Naive thymus-derived CD8-positive, alpha-beta T cell (primary cell): ENCODE results near the gene TAF4B. TPM values are rescaled to one million over a fixed set of nuclear protein-coding genes. Genes with fewer than 3 reads are reported as not detected.
A peak's percentile ranks its signal among the peaks of the same experiment; 100 is the strongest.

Experiments
- ATAC-seq, 2 donors: fragments of 150-1000 bp; cut with Tn5 transposase in 1 of 2; sonication (Bioruptor Pico), chemical (Tn5 transposase) in 1 of 2; 1 replicate in 1 of 2; 2 replicates in 1 of 2; pipeline ENCODE4 v1.10.0; 2021; ENCODE audit warnings: mild to moderate bottlenecking in 2 of 2, moderate library complexity in 2 of 2
- POLR2A ChIA-PET: fragments of 350-600 bp; sonication (Branson Sonifier 250); formaldehyde crosslinking; loops from one replicate; lab custom pipeline; 2021; ENCODE audit warnings: antibody characterized with exemption; lab: Charles Lee
- DNase-seq, 10 donors: peaks; one replicate each; pipeline versions ENCODE4 v3.0.0 to v3.0.0-alpha.2; 2020 to 2022
- H3K27ac Mint-ChIP-seq, 10 donors: one replicate each; pipeline ENCODE4 v1.8.0; 2020 to 2022; ENCODE audit warnings: mild to moderate bottlenecking in 10 of 10, mixed read lengths in 10 of 10, moderate library complexity in 4 of 10, inconsistent platforms in 1 of 10
- H3K27me3 Mint-ChIP-seq, 5 donors: one replicate each; pipeline ENCODE4 v1.8.0; 2021 to 2022; ENCODE audit warnings: mixed read lengths in 5 of 5
- H3K36me3 Mint-ChIP-seq, 3 donors: one replicate each; pipeline ENCODE4 v1.8.0; 2020 to 2022; ENCODE audit warnings: mixed read lengths in 3 of 3, mild to moderate bottlenecking in 2 of 3, inconsistent platforms in 1 of 3
- H3K4me1 Mint-ChIP-seq, 4 donors: one replicate each; pipeline ENCODE4 v1.8.0; 2021 to 2022; ENCODE audit warnings: mixed read lengths in 4 of 4
- H3K4me3 Mint-ChIP-seq, 10 donors: one replicate each; pipeline ENCODE4 v1.8.0; 2020 to 2022; ENCODE audit warnings: mild to moderate bottlenecking in 10 of 10, mixed read lengths in 10 of 10, moderate library complexity in 6 of 10, inconsistent platforms in 1 of 10
- H3K9me3 Mint-ChIP-seq, 9 donors: one replicate each; pipeline ENCODE4 v1.8.0; 2020 to 2022; ENCODE audit warnings: mixed read lengths in 9 of 9, mild to moderate bottlenecking in 3 of 9, inconsistent platforms in 1 of 9, moderate library complexity in 1 of 9
- polyA plus RNA-seq, 3 donors: library from polyadenylated mRNA; unstranded; fragments of 300-500 nt; fragmentation: Illumina TruSeq; gene quantifications; one replicate each; pipeline ENCODE4 v1.2.3, GENCODE V29; 2021
- total RNA-seq, 8 experiments: library from RNA in 2 of 8; stranded (reverse) in 2 of 8; gene quantifications; one replicate each; pipeline ENCODE4 v1.2.3 and lab custom pipeline; 2021 to 2026

TAF4B gene
- total and polyA plus RNA-seq, 5 experiments from 2014 or later, result 7.3 to 17.4 (median 12.8) TPM

DNA sequence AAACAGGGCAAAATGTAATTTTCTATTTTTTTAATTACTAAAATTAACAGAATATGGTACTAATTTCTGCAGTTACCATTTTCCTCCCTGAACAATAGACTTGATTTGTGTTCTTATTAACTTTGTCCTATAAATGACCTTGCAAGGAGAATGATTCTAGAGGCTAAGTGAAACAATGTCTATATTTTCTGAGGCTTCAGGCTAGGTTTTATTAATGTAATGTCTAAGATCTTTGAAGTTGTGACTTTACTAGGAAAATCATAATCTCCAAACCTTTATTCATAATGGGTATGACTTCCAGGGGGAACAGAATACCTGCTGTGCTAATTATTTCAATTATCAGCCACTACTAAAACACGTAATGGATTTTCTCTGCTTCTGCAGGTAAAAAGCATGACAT lies 94.4 kb downstream of the TAF4B start:
- Mint-ChIP-seq H3K4me1 (no peaks in the 10 kb centered on the region), H3K9me3 (no peaks in the 10 kb centered on the region), H3K27ac (no peak overlapping the region), H3K27me3 (no peaks in the 10 kb centered on the region), H3K36me3 (peaks cover 9 to 75% (median 47%) of the 10 kb centered on the region in 3 donors), H3K4me3 (no peak overlapping the region)
- POLR2A ChIA-PET, result no interaction called here
- ATAC-seq (no peak), DNase-seq (no peak)

- ATAC-seq, result no peak
- POLR2A ChIA-PET, result interaction anchor here (0.7 kb wide), 1 partner anchor 366 kb away, joined by 5 read pairs; no protein-coding TSS in a partner anchor
- Mint-ChIP-seq H3K36me3 (peaks cover 9 to 74% (median 41%) of the 10 kb centered on the region in 3 donors), H3K9me3 (no peaks in the 10 kb centered on the region), H3K4me1 (no peaks in the 10 kb centered on the region), H3K27me3 (no peaks in the 10 kb centered on the region), H3K4me3 (no peak overlapping the region), H3K27ac (no peak overlapping the region)
- no peak for DNase-seq
Measured at GRCh38 chr18:26322890-26323653, 96.8 kb downstream of the TAF4B start.

DNA sequence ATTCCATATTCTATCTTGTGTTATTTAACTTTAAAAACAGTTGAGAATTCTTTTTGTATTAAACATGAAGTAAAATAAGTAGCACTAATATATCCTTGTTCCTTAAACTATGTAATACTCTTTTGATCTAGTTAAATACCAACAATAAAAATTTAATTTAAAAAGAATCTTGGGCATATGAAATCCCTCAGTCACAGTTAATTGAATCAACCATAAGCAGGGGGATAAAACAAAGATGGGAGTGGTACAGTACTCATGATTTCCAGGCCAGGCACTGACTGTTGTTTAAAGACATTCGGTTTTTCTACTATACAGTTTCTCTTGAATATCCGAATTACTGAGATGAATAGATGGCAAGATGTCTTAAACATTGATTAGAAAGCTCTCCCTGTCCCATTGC lies 99.5 kb downstream of the TAF4B start:
- ATAC-seq, result no peak
- DNase-seq, result no peak
- Mint-ChIP-seq H3K4me3 (no peak overlapping the region), H3K27ac (no peak overlapping the region), H3K4me1 (no peaks in the 10 kb centered on the region), H3K9me3 (no peaks in the 10 kb centered on the region), H3K36me3 (peaks cover 9 to 58% (median 38%) of the 10 kb centered on the region in 3 donors), H3K27me3 (no peaks in the 10 kb centered on the region)
- POLR2A ChIA-PET, result no interaction called here

DNA sequence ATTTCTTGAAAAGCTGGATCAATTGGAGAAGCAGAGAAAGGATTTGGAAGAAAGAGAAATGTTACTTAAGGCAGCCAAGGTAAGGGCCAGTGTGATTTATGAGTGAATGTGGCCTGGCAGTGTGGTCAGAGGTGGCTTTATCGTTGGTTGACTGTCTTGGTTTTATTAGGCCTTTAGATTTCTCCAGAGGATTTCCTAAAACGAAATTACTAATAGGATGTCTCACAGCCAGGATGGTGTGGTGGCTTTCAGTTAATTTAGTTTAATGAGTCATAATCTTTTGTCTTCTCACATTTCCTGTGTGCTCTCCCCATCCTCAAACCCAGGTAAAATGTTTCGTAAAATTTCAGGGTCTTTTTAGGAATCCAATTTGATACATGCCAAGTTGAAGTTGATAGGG lies 100.8 kb downstream of the TAF4B start:
- Mint-ChIP-seq H3K4me1 (no peaks in the 10 kb centered on the region), H3K9me3 (no peaks in the 10 kb centered on the region), H3K4me3 (no peak overlapping the region), H3K36me3 (peaks cover 9 to 46% (median 26%) of the 10 kb centered on the region in 3 donors), H3K27me3 (no peaks in the 10 kb centered on the region), H3K27ac (peak overlapping the region in 1 of 10 donors; percentile 10)
- no peak for ATAC-seq
- DNase-seq, result no peak
- POLR2A ChIA-PET, result no interaction called here

GRCh38 chr18:26332991-26333390 lies 106.7 kb downstream of the TAF4B start:
- Mint-ChIP-seq H3K36me3 (peaks cover 0 to 20% (median 0%) of the 10 kb centered on the region in 3 donors), H3K9me3 (no peaks in the 10 kb centered on the region), H3K27me3 (no peaks in the 10 kb centered on the region), H3K4me3 (no peak overlapping the region), H3K27ac (no peak overlapping the region), H3K4me1 (peaks cover 4 to 13% (median 5%) of the 10 kb centered on the region in 4 donors)
- POLR2A ChIA-PET, result interaction anchor here (0.5 kb wide), 1 partner anchor 299 kb away, joined by 3 read pairs; no protein-coding TSS in a partner anchor
- ATAC-seq (no peak), DNase-seq (no peak)

DNA sequence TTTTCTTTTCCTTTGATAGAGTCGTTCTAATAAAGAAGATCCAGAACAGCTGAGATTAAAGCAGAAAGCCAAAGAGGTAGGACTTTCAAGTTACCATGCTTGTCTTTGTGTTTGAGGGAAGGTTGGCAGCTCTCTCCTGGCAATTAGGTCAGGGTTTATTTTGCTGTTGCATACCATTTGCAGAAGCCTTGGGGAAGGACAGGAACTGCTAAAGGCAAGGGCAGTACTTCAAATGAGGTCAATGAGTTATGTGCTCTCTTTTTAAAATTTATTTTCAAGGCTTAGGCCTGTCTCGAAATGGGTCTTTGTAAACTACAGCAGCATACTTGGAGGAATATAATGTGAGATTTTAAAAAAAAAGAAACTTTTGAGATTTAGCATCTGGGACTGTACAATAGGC lies 108.9 kb downstream of the TAF4B start:
- no peak for DNase-seq
- Mint-ChIP-seq H3K27me3 (no peaks in the 10 kb centered on the region), H3K9me3 (no peaks in the 10 kb centered on the region), H3K27ac (peak overlapping the region in 1 of 10 donors; percentile 50), H3K36me3 (peaks cover 5 to 32% (median 7%) of the 10 kb centered on the region in 3 donors), H3K4me3 (no peak overlapping the region), H3K4me1 (peaks cover 4 to 13% (median 5%) of the 10 kb centered on the region in 4 donors)
- no peak for ATAC-seq
- POLR2A ChIA-PET, result no interaction called here

GRCh38 chr18:26335571-26336487 lies 109.6 kb downstream of the TAF4B start:
- POLR2A ChIA-PET, result no interaction called here
- Mint-ChIP-seq H3K9me3 (no peaks in the 10 kb centered on the region), H3K36me3 (peaks cover 5 to 35% (median 8%) of the 10 kb centered on the region in 3 donors), H3K4me1 (peaks cover 4 to 13% (median 5%) of the 10 kb centered on the region in 4 donors), H3K4me3 (no peak overlapping the region), H3K27me3 (no peaks in the 10 kb centered on the region), H3K27ac (peak overlapping the region in 3 of 10 donors; percentile 12 to 52 (median 50))
- ATAC-seq (no peak), DNase-seq (no peak)

DNA sequence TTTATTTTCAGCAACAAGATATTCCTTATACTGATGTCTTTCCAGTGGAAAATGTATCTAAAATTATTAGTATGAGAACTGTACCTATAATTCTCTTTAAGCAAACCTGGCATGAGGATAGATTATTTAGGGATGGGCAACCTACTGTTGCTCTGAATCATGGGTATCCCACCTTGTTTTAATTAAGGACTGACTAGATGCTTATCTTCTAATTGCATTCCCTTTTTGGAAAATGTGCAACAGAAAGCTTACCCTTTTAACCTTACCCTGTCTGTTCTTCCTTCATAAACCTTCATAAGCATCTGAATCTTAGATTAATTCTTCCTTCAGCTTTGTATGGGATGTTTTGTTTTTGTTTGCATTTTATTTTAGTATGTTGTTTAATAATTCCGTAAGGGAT lies 110.3 kb downstream of the TAF4B start:
- Mint-ChIP-seq H3K9me3 (no peaks in the 10 kb centered on the region), H3K27me3 (no peaks in the 10 kb centered on the region), H3K36me3 (peaks cover 5 to 41% (median 13%) of the 10 kb centered on the region in 3 donors), H3K4me1 (peaks cover 4 to 13% (median 5%) of the 10 kb centered on the region in 4 donors), H3K27ac (peak overlapping the region in 1 of 10 donors; percentile 52), H3K4me3 (no peak overlapping the region)
- ATAC-seq (no peak), DNase-seq (no peak)
- POLR2A ChIA-PET, result no interaction called here

GRCh38 chr18:26342646-26343045 lies 116.4 kb downstream of the TAF4B start:
- DNase-seq (no peak), ATAC-seq (no peak)
- Mint-ChIP-seq H3K4me1 (peaks cover 0 to 1% (median 0%) of the 10 kb centered on the region in 4 donors), H3K4me3 (no peak overlapping the region), H3K27ac (no peak overlapping the region), H3K36me3 (peaks cover 40 to 64% (median 63%) of the 10 kb centered on the region in 3 donors), H3K9me3 (peaks cover 9 to 31% (median 27%) of the 10 kb centered on the region in 9 donors), H3K27me3 (no peaks in the 10 kb centered on the region)
- POLR2A ChIA-PET, result no interaction called here

DNA sequence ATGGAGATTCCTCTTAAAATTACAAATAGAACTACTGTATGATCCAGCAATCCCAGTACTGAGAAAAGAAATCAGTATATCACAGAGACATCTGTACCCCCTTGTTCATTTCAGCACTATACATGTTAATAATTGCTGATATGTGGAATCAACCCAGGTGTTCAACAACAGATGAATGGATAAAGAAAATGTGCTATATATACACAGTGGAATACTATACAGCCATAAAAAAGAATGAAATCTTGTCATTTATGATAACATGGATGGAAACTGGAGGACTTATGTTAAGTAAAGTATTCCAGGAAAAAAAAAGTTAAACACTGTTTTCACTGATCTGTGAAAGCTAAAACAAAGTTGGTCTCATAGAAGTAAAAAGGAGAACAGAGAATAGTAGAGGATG lies 124.7 kb downstream of the TAF4B start:
- Mint-ChIP-seq H3K9me3 (peaks cover 0 to 31% (median 21%) of the 10 kb centered on the region in 9 donors), H3K36me3 (peaks cover 12 to 37% (median 32%) of the 10 kb centered on the region in 3 donors), H3K27me3 (no peaks in the 10 kb centered on the region), H3K4me3 (no peak overlapping the region), H3K27ac (no peak overlapping the region), H3K4me1 (no peaks in the 10 kb centered on the region)
- ATAC-seq (no peak), DNase-seq (no peak)
- POLR2A ChIA-PET, result no interaction called here

DNA sequence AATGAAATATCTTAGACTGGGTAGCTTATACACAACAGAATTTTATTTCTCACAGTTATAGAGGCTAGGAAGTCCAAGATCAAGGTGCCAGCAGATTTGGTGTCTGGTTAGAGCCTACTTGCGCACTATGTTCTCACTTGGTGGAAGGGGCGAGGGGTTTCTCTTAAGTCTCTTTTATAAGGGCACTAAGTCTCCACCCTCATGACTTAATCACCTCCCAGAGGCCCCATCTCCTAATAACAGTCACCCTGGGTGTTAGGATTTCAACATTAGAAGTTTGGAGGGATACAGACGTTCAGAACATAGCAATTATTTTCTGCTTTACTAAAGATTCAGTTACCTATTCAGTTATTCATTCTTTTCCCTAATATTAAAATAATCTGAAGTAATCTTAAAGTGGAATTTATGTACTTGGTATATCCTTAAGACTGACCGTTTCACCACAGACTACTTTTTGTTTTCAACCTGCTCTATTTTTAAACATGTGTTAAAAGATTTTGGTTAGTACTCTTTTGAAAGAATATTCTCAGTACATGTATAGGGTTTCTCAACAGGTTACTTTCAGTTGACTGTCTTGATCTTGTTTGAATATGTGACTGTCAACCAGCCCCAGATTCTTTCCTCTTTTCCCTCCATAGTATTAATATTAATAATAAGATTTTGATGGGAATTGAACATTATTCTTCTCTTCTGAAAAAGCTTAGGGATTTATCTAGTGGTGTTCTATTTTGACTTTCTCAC lies 130.0 kb downstream of the TAF4B start:
- H3K9me3 Mint-ChIP-seq, result peaks cover 0 to under 1% (median 0%) of the 10 kb centered on the region in 9 donors
- H3K36me3 Mint-ChIP-seq, result peaks cover 6 to 42% (median 31%) of the 10 kb centered on the region in 3 donors
- peak overlapping the region in 1 of 10 donors; percentile 17 for H3K27ac Mint-ChIP-seq
- no peaks in the 10 kb centered on the region for H3K27me3 Mint-ChIP-seq
- H3K4me1 Mint-ChIP-seq, result no peaks in the 10 kb centered on the region
- POLR2A ChIA-PET, result no interaction called here
- no peak overlapping the region for H3K4me3 Mint-ChIP-seq
- ATAC-seq (no peak), DNase-seq (no peak)

DNA sequence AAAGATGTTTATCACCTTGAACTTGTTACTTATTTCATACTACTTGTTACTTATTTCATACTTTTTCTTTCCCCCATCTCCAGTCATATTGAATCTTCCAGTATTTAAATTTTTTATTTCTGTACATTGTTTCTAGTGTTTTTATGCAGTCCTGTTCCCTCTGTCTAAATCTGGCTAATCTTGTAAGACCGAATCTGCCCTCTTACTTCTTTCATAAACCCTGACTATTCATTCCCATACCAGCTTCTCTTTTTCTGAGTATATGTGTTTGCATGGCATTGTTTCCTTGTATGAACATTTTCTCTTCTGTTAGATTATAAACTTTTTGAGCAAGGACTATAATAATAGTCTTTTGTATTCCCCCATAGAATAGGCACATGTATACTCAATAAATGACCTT lies 131.7 kb downstream of the TAF4B start:
- POLR2A ChIA-PET, result no interaction called here
- Mint-ChIP-seq H3K4me3 (no peak overlapping the region), H3K4me1 (no peaks in the 10 kb centered on the region), H3K9me3 (no peaks in the 10 kb centered on the region), H3K27ac (no peak overlapping the region), H3K36me3 (peaks cover 6 to 41% (median 31%) of the 10 kb centered on the region in 3 donors), H3K27me3 (no peaks in the 10 kb centered on the region)
- ATAC-seq (no peak), DNase-seq (no peak)
